Gastrocnemius medialis (tissue), 4 donors: Measurements from ENCODE around the gene CHTOP. TPM values are rescaled to one million over a fixed set of nuclear protein-coding genes. Genes with fewer than 3 reads are reported as not detected.

ENCODE experiments used
- ATAC-seq, 2 donors: fragments of 150-250 bp; one replicate each; pipeline ENCODE4 v1.9.1; 2016
- DNase-seq, 2 donors: peaks; one replicate each; pipeline ENCODE4 v3.0.0-alpha.2; 2019
- H3K27ac ChIP-seq, 4 donors: fragments of 200-600 bp; sonication (generic); 1 replicate in 1 of 4; 2 replicates in 3 of 4; pipeline ENCODE4 v1.5.1; 2016 to 2018; ENCODE audit warnings: mild to moderate bottlenecking in 2 of 4, moderate library complexity in 1 of 4
- H3K27me3 ChIP-seq, 3 donors: fragments of 200-600 bp; sonication (generic) in 2 of 3; 1 replicate in 1 of 3; 2 replicates in 2 of 3; pipeline versions ENCODE4 v1.5.1 to v1.6.0; 2016 to 2019; ENCODE audit warnings: mild to moderate bottlenecking in 1 of 3, moderate library complexity in 1 of 3
- H3K36me3 ChIP-seq, 2 donors: fragments of 200-600 bp; sonication (generic) in 1 of 2; one replicate each; pipeline ENCODE4 v1.5.1; 2017 to 2018
- H3K4me1 ChIP-seq, 2 donors: fragments of 200-600 bp; sonication (generic) in 1 of 2; one replicate each; pipeline ENCODE4 v1.5.1; 2016 to 2017; ENCODE audit warnings: mild to moderate bottlenecking in 2 of 2
- H3K4me3 ChIP-seq, 4 donors: fragments of 200-600 bp; sonication (generic) in 3 of 4; 1 replicate in 1 of 4; 2 replicates in 3 of 4; pipeline ENCODE4 v1.5.1; 2016 to 2019; ENCODE audit warnings: mild to moderate bottlenecking in 2 of 4
- H3K9me3 ChIP-seq, 3 donors: fragments of 200-600 bp; sonication (generic) in 2 of 3; 1 replicate in 1 of 3; 2 replicates in 2 of 3; pipeline ENCODE4 v1.5.1; 2016 to 2019
- POLR2A ChIP-seq, 2 donors: fragments of 450-650 bp; IDR thresholded peaks; one replicate each; pipeline ENCODE4 v1.6.1; 2017; ENCODE audit warnings: antibody characterized with exemption in 2 of 2, mild to moderate bottlenecking in 2 of 2, moderate library complexity in 2 of 2
- in situ Hi-C, 4 donors: fragments of 200-750 bp; cut with MboI; loops; one replicate each; pipeline versions ENCODE4 v1.15.0 to v1.8.0; 2017; ENCODE audit warnings: low sequenced_read_pairs in 4 of 4
- intact Hi-C: fragments of 100-400 bp; cut with DNase I; formaldehyde crosslinking; loops from one replicate; pipeline ENCODE4 v1.15.1; 2023; ENCODE audit warnings: low total_unique reads
- total RNA-seq, 4 donors: library from RNA; depleted of rRNA; stranded (reverse); fragments of >200 nt; gene quantifications; one replicate each; pipeline versions ENCODE4 v1.1.0 to v1.2.3, GENCODE V29; 2016
- TF ChIP-seq, protein P1 (sequence below), 5 experiments: fragments of 450-650 bp in 3 of 5; fragments of 200-600 bp in 2 of 5; sonication (generic) in 2 of 5; IDR thresholded peaks in 4 of 5; conservative IDR thresholded peaks in 1 of 5; 1 replicate in 4 of 5; 2 replicates in 1 of 5; pipeline ENCODE4 v1.5.1; 2016 to 2019; ENCODE audit warnings: antibody characterized with exemption in 5 of 5, mild to moderate bottlenecking in 3 of 5, moderate library complexity in 3 of 5

Gene CHTOP
- total RNA-seq, 4 donors from 2014 or later: 49.5 to 73.4 (median 59.1) TPM

DNA sequence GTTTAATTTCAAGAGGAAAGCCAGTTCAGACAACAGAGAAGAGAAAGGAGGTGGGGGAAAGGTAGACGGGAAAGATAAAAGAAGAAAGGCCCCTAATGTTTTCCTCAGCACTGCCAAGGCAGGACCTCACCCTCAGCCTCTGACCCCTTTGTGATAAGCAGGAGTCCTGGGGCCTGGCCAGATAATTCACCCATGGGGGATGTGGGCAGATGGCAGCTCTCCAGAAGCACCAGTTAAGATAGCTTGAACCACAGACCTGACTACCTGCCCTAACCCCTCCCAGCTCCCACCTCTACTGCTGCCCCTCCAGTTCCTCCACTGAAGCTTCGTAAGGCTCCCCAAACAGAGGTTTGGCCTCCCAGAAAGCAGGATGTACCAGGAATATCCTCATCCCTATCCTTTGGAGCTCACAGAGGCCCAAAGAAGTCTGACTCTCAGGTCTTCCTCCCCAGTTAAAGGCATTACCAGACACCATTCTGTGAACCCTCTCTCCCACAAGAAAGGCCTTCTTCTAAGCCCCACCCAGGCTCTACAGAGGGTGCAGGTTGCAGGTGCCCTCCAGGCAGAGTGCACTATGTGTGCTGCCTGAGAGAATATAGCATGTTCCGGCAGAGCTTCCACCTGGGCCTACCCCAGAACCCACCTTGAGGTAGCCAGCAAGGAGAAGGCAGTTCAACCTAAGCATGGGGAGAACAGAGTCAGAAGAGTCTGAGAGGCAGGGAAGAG lies 15.4 kb downstream of the CHTOP start:
- peak overlapping the region; percentile 76 to 100 (median 92) for H3K27ac ChIP-seq
- no peak for DNase-seq
- peaks cover 27 to 46% of the 10 kb centered on the region in 2 donors for H3K4me1 ChIP-seq
- H3K27me3 ChIP-seq: no peaks in the 10 kb centered on the region
- intact Hi-C loops: no loop called here
- H3K36me3 ChIP-seq: peaks cover 0 to 21% of the 10 kb centered on the region in 2 donors
- no peak overlapping the region for H3K4me3 ChIP-seq
- ATAC-seq: peak; percentile 12 to 26
- TF ChIP-seq POLR2A (IDR thresholded peaks at IDR 0.05): no peak
- TF ChIP-seq, protein P1, sequence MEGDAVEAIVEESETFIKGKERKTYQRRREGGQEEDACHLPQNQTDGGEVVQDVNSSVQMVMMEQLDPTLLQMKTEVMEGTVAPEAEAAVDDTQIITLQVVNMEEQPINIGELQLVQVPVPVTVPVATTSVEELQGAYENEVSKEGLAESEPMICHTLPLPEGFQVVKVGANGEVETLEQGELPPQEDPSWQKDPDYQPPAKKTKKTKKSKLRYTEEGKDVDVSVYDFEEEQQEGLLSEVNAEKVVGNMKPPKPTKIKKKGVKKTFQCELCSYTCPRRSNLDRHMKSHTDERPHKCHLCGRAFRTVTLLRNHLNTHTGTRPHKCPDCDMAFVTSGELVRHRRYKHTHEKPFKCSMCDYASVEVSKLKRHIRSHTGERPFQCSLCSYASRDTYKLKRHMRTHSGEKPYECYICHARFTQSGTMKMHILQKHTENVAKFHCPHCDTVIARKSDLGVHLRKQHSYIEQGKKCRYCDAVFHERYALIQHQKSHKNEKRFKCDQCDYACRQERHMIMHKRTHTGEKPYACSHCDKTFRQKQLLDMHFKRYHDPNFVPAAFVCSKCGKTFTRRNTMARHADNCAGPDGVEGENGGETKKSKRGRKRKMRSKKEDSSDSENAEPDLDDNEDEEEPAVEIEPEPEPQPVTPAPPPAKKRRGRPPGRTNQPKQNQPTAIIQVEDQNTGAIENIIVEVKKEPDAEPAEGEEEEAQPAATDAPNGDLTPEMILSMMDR (IDR thresholded peaks at IDR 0.05 in 4 of 5, conservative IDR thresholded peaks at IDR 0.05 in 1 of 5): no peak
- in situ Hi-C loops: no loop called here
- no peaks in the 10 kb centered on the region for H3K9me3 ChIP-seq

DNA sequence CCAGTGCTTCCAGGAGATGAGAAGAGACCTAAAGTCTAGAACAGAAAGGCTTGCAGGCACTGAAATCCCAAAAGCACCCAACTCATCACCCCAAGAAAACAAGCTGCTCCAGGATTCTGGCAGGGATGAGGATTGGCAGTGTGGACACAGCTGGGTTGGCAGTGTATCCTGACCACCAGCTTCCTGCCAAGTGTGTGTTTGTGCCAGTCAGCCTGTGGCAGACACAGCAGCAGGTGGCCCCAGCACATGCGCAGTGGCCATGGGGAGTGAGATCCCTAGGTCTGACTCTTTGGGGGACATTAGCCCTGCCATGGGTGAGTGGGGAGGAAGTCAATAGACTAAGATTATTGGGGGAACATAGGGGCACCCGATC lies 16.0 kb downstream of the CHTOP start:
- intact Hi-C loops: no loop called here
- ATAC-seq: peak; percentile 91 to 94
- in situ Hi-C loops: loop anchor here in 2 of 4 donors (25.0 kb wide), 1 partner anchor 337 kb away; the partner anchor contains the start of genes JTB (in 2 of the 2), RAB13 (in 2 of the 2) and RPS27 (in 2 of the 2)

DNA sequence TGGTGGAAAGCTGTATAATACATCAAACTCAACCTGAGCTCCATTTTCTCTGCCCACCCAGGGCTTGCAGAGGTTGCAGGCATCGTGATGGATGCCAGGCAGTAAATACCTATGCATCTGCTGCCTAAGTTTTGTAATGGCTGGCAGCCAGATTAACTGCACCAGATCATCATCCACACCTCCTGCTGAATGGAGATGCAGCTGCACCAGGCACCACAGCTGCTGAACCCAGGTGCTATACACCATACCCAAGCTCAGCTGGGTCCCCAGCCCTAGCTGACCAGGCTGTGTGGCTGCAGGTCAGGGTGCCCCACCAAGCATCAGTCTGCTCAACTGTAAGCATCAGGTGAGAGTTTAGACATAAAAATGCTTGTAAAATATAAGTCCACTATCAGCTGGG lies 17.9 kb downstream of the CHTOP start:
- H3K9me3 ChIP-seq: no peaks in the 10 kb centered on the region
- no peaks in the 10 kb centered on the region for H3K36me3 ChIP-seq
- intact Hi-C loops (no loop called here), in situ Hi-C loops (loop anchor here in 2 of 4 donors (25.0 kb wide), 1 partner anchor 336 kb away; the partner anchor contains the start of genes JTB (in 2 of the 2), RAB13 (in 2 of the 2) and RPS27 (in 2 of the 2))
- peaks cover 17 to 33% of the 10 kb centered on the region in 2 donors for H3K4me1 ChIP-seq
- TF ChIP-seq POLR2A (IDR thresholded peaks at IDR 0.05): no peak
- TF ChIP-seq, protein P1 (IDR thresholded peaks at IDR 0.05 in 4 of 5, conservative IDR thresholded peaks at IDR 0.05 in 1 of 5): no peak
- no peaks in the 10 kb centered on the region for H3K27me3 ChIP-seq
- H3K4me3 ChIP-seq: no peak overlapping the region
- DNase-seq (no peak), ATAC-seq (no peak)
- H3K27ac ChIP-seq: no peak overlapping the region

More for the DNA sequence above, 16.0 kb downstream of the CHTOP start:
- H3K27me3 ChIP-seq: no peaks in the 10 kb centered on the region
- H3K36me3 ChIP-seq: peaks cover 0 to 19% of the 10 kb centered on the region in 2 donors
- no peaks in the 10 kb centered on the region for H3K9me3 ChIP-seq
- H3K27ac ChIP-seq: peak overlapping the region; percentile 76 to 100 (median 92)
- H3K4me1 ChIP-seq: peaks cover 21 to 40% of the 10 kb centered on the region in 2 donors
- TF ChIP-seq, protein P1 (IDR thresholded peaks at IDR 0.05 in 4 of 5, conservative IDR thresholded peaks at IDR 0.05 in 1 of 5): no peak
- TF ChIP-seq POLR2A (IDR thresholded peaks at IDR 0.05): no peak
- H3K4me3 ChIP-seq: no peak overlapping the region
- peak; percentile 83 to 94 for DNase-seq

DNA sequence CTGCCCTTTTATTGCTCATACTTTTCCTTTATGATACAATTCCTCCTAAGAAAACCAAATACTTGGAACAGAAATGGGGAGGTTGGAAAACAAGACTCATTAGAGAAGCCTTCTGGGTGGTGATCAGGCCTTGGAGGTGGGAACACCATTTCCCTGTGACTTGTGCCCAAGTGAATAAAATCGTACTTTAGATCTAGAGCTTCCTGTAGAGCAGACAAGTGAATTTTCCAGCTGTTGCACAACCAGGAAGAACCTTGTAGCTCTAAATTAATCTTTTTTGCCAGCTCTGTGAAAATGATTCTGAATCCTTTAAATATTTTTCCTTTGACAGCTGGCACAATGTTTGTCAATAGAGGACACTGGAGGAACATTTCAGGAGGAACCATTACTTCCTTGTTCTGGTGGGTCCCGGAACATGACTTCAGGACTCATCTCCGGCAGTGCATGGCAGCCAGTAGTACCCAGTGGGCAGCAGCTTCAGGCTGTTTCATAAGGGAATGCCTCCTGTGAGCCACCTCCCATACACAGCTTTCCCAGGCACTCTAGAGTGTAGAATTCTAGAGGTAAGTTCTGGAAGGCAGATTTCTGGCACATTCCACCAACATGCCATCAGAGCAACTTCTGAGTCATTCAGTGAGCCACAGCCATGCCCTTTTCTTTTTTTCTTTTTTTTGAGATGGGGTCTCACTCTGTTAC lies 19.1 kb downstream of the CHTOP start:
- peak overlapping the region in 3 of 4 donors; percentile 33 to 64 (median 57) for H3K27ac ChIP-seq
- H3K4me1 ChIP-seq: peaks cover 19 to 27% of the 10 kb centered on the region in 2 donors
- intact Hi-C loops (no loop called here), in situ Hi-C loops (loop anchor here in 2 of 4 donors (25.0 kb wide), 1 partner anchor 334 kb away; the partner anchor contains the start of genes JTB (in 2 of the 2), RAB13 (in 2 of the 2) and RPS27 (in 2 of the 2))
- no peak for TF ChIP-seq POLR2A (IDR thresholded peaks at IDR 0.05)
- TF ChIP-seq, protein P1 (IDR thresholded peaks at IDR 0.05 in 4 of 5, conservative IDR thresholded peaks at IDR 0.05 in 1 of 5): no peak
- ATAC-seq: no peak
- H3K4me3 ChIP-seq: no peak overlapping the region
- H3K36me3 ChIP-seq: no peaks in the 10 kb centered on the region
- no peaks in the 10 kb centered on the region for H3K9me3 ChIP-seq
- peak in 1 of 2 donors; percentile 19 for DNase-seq
- H3K27me3 ChIP-seq: no peaks in the 10 kb centered on the region
